ENCODE results near the gene AGMO.

Gene AGMO

GRCh38 chr7:15166620-15167019, 395.2 kb downstream of the AGMO start:
- Histone ChIP-seq H3K27me3 (ENCODE audit: low read depth, low read length) (no peaks in the 10 kb centered on the region), H3K27ac (ENCODE audit: low read length) (no peak overlapping the region), H3K36me3 (ENCODE audit: control insufficient read depth in 1 of 2, insufficient read depth in 2 of 2, low read length in 2 of 2) (no peaks in the 10 kb centered on the region), H3K4me1 (ENCODE audit: control insufficient read depth in 1 of 2, insufficient read depth in 2 of 2, low read length in 2 of 2) (no peaks in the 10 kb centered on the region), H3K4me3 (ENCODE audit: low read depth in 1 of 2, low read length in 2 of 2) (no peak overlapping the region), H3K9me3 (ENCODE audit: control insufficient read depth in 1 of 2, low read length in 2 of 2) (no peaks in the 10 kb centered on the region)

- Histone ChIP-seq H3K27me3 (ENCODE audit: low read depth, low read length) (no peaks in the 10 kb centered on the region), H3K36me3 (ENCODE audit: control insufficient read depth in 1 of 2, insufficient read depth in 2 of 2, low read length in 2 of 2) (no peaks in the 10 kb centered on the region), H3K27ac (ENCODE audit: low read length) (no peak overlapping the region)
Observed at GRCh38 chr7:15159261-15159660, 402.6 kb downstream of the AGMO start.

GRCh38 chr7:15158141-15158810, 403.5 kb downstream of the AGMO start:
- Histone ChIP-seq H3K27me3 (ENCODE audit: low read depth, low read length) (no peaks in the 10 kb centered on the region), H3K27ac (ENCODE audit: low read length) (no peak overlapping the region), H3K36me3 (ENCODE audit: control insufficient read depth in 1 of 2, insufficient read depth in 2 of 2, low read length in 2 of 2) (no peaks in the 10 kb centered on the region), H3K4me3 (ENCODE audit: low read depth in 1 of 2, low read length in 2 of 2) (no peak overlapping the region), H3K4me1 (ENCODE audit: control insufficient read depth in 1 of 2, insufficient read depth in 2 of 2, low read length in 2 of 2) (peaks cover 3 to 5% of the 10 kb centered on the region in 2 donors), H3K9me3 (ENCODE audit: control insufficient read depth in 1 of 2, low read length in 2 of 2) (no peaks in the 10 kb centered on the region)

More at GRCh38 chr7:15159261-15159660, 402.6 kb downstream of the AGMO start:
- H3K9me3 ChIP-seq (ENCODE audit: control insufficient read depth in 1 of 2, low read length in 2 of 2): no peaks in the 10 kb centered on the region
- H3K4me3 ChIP-seq (ENCODE audit: low read depth in 1 of 2, low read length in 2 of 2): no peak overlapping the region
- H3K4me1 ChIP-seq (ENCODE audit: control insufficient read depth in 1 of 2, insufficient read depth in 2 of 2, low read length in 2 of 2): peaks cover 3 to 5% of the 10 kb centered on the region in 2 donors
